ENCODE results near the gene PROM1. TPM values are rescaled to one million over a fixed set of nuclear protein-coding genes. Genes with fewer than 3 reads are reported as not detected.

Gene PROM1
- total and polyA plus RNA-seq, 2 of the 8 experiments (the other 6 are each of a cell fraction or from before 2014, with no cell fraction given), result 36.0 to 59.7 TPM

GRCh38 chr4:16079046-16079445, 4.8 kb downstream of the PROM1 start:
- H2AFZ ChIP-seq (ENCODE audit: low read length), result no peak overlapping the region
- peaks cover 0 to 58% of the 10 kb centered on the region in 2 experiments; a peak in 3 of 4 replicates for H3K79me2 ChIP-seq (ENCODE audit: control insufficient read depth in 1 of 2, insufficient read depth in 2 of 2, low read length in 2 of 2)
- H3K18ac ChIP-seq (ENCODE audit: extremely low read depth, low read length), result no peak overlapping the region
- no peak overlapping the region for H3K23ac ChIP-seq (ENCODE audit: insufficient read length)
- H2BK20ac ChIP-seq (ENCODE audit: low read length), result no peak overlapping the region
- H3K79me1 ChIP-seq (ENCODE audit: low read depth, low read length), result peaks cover 13% of the 10 kb centered on the region
- H3K27ac ChIP-seq (ENCODE audit: low read depth, low read length), result no peak overlapping the region
- no peak overlapping the region for H2AK5ac ChIP-seq (ENCODE audit: low read depth, low read length)
- POLR2A ChIA-PET (ENCODE audit: partially characterized antibody), result interaction anchor here (0.9 to 7.6 kb wide), 6 partner anchors 9 to 148 kb away, joined by 3 to 87 read pairs (median 6); no protein-coding TSS in a partner anchor
- no peak overlapping the region for H2BK5ac ChIP-seq (ENCODE audit: low read depth, low read length)
- no peak overlapping the region for H3K4me3 ChIP-seq (ENCODE audit: extremely low read depth in 1 of 4, insufficient read depth in 2 of 4, low read depth in 3 of 4, low read length in 4 of 4)
- H4K91ac ChIP-seq (replicated peaks; ENCODE audit: insufficient read length, low read length), result no peak overlapping the region
- H2BK15ac ChIP-seq (ENCODE audit: low read length), result no peak overlapping the region
- H3K9me3 ChIP-seq (ENCODE audit: insufficient read depth in 2 of 2, low read depth in 1 of 2, low read length in 1 of 2), result no peaks in the 10 kb centered on the region
- no peak overlapping the region; a peak in 1 of 4 replicates for H3K4me2 ChIP-seq (ENCODE audit: insufficient read depth in 1 of 2, low read depth in 2 of 2, low read length in 2 of 2)
- H4K20me1 ChIP-seq (replicated peaks in 1 of 2; ENCODE audit: control insufficient read depth in 1 of 2, insufficient read depth in 2 of 2, low read length in 2 of 2), result peaks cover 2 to 12% of the 10 kb centered on the region in 2 experiments
- no peak overlapping the region for H3K56ac ChIP-seq (replicated peaks; ENCODE audit: insufficient read length, low read depth, low read length)
- no peak for DNase-seq (ENCODE audit: low read depth in 1 of 2, low spot score in 2 of 2)
- H3K23me2 ChIP-seq (ENCODE audit: low read depth, low read length), result peaks cover 8% of the 10 kb centered on the region; the same call in 1 of the 2 replicates
- no peak for FAIRE-seq
- peaks cover 0 to 26% (median 7%) of the 10 kb centered on the region in 4 experiments; a peak in 6 of 8 replicates for H3K36me3 ChIP-seq (ENCODE audit: control insufficient read depth in 2 of 4, insufficient read depth in 4 of 4, low read length in 3 of 4)
- H4K8ac ChIP-seq (ENCODE audit: extremely low read depth, insufficient read depth, low read length), result no peak overlapping the region; the same call in 1 of the 2 replicates
- no peak overlapping the region for H3K4ac ChIP-seq (replicated peaks; ENCODE audit: insufficient read length, low read depth, low read length)
- CTCF ChIA-PET (ENCODE audit: partially characterized antibody), result interaction anchor here (0.5 to 1.2 kb wide), 4 partner anchors 15 to 196 kb away, joined by 3 read pairs; partner anchors contain the start of gene FGFBP2
- H3K4me1 ChIP-seq (replicated peaks in 1 of 4; ENCODE audit: control insufficient read depth in 3 of 4, insufficient read depth in 4 of 4, low read length in 3 of 4), result peaks cover 3 to 21% (median 7%) of the 10 kb centered on the region in 4 experiments; a peak in 6 of 7 replicates
- H4K5ac ChIP-seq (ENCODE audit: insufficient read length, low read depth, low read length), result no peak overlapping the region
- H3K27me3 ChIP-seq (replicated peaks in 1 of 4; ENCODE audit: control insufficient read depth in 3 of 4, extremely low read depth in 1 of 4, insufficient read depth in 3 of 4, low read length in 3 of 4), result peaks cover 0 to 4% (median 2%) of the 10 kb centered on the region in 4 experiments; a peak in 3 of 7 replicates
- H2BK120ac ChIP-seq (replicated peaks; ENCODE audit: low read depth, low read length), result no peak overlapping the region
- H2BK12ac ChIP-seq (ENCODE audit: low read depth, low read length), result no peak overlapping the region
- no peak overlapping the region for H3K9ac ChIP-seq (replicated peaks in 1 of 4; ENCODE audit: extremely low read depth in 1 of 4, low read depth in 3 of 4, low read length in 3 of 4)
- WGBS, 2 experiments (ENCODE audit: extremely low coverage in 1 of 2, insufficient coverage in 1 of 2, insufficient read length in 1 of 2, insufficient replicate concordance in 2 of 2, low coverage in 1 of 2, low lambda C conversion rate in 2 of 2, missing lambda C conversion rate in 1 of 2), result 86% methylated on average over 1 of the region's 1 CpG; no CpG with 5 or more reads in 1 of the 2 experiments
- H3K14ac ChIP-seq (ENCODE audit: insufficient read length), result no peak overlapping the region

Measured in H1 (cell line).